OCI-LY1 (cell line): Measurements from ENCODE around the gene WIPF3.

ENCODE experiments used
- H2AFZ ChIP-seq: fragments of 200-600 bp; sonication (generic), shearing (Covaris generic); 2 replicates; pipeline ENCODE4 v1.6.0; 2014; ENCODE audit warnings: antibody characterized with exemption, mild to moderate bottlenecking, low read length
- H3F3A ChIP-seq: fragments of 200-600 bp; sonication (generic), shearing (Covaris generic); 2 replicates; pipeline ENCODE4 v1.6.0; 2014; ENCODE audit warnings: mild to moderate bottlenecking, antibody characterized with exemption, low read length, moderate library complexity; ENCODE audit not compliant: insufficient read depth
- H3K27ac ChIP-seq: fragments of 200-600 bp; sonication (generic); 2 replicates; pipeline ENCODE4 v1.5.1; 2014; ENCODE audit warnings: low read length, mixed run types, mild to moderate bottlenecking, low read depth; ENCODE audit not compliant: poor library complexity, severe bottlenecking
- H3K27me3 ChIP-seq: fragments of 200-600 bp; sonication (generic); 2 replicates; pipeline ENCODE4 v1.6.0; 2014; ENCODE audit warnings: antibody characterized with exemption, mild to moderate bottlenecking, low read length, moderate library complexity; ENCODE audit not compliant: insufficient read depth
- H3K36me3 ChIP-seq: fragments of 200-600 bp; sonication (generic); 2 replicates; pipeline ENCODE4 v1.6.1; 2014; ENCODE audit warnings: mild to moderate bottlenecking, antibody characterized with exemption, low read length, moderate library complexity, mixed read lengths; ENCODE audit not compliant: insufficient read depth
- H3K4me1 ChIP-seq: fragments of 200-600 bp; sonication (generic); 2 replicates; pipeline ENCODE4 v1.5.1; 2014; ENCODE audit warnings: mild to moderate bottlenecking, low read length, moderate library complexity; ENCODE audit not compliant: insufficient read depth, severe bottlenecking
- H3K4me2 ChIP-seq: fragments of 200-600 bp; sonication (generic), shearing (Covaris generic); 2 replicates; pipeline ENCODE4 v1.6.1; 2014; ENCODE audit warnings: low read length
- H3K4me3 ChIP-seq: fragments of 200-600 bp; sonication (generic); 2 replicates; pipeline ENCODE4 v1.5.1; 2014; ENCODE audit warnings: low read length, low read depth, mild to moderate bottlenecking, mixed read lengths; ENCODE audit not compliant: poor library complexity, severe bottlenecking
- H3K79me2 ChIP-seq: fragments of 200-600 bp; shearing (Covaris generic); 2 replicates; pipeline ENCODE4 v1.6.1; 2016; ENCODE audit warnings: mixed run types, low read length, mixed read lengths; ENCODE audit not compliant: insufficient read depth
- H3K9ac ChIP-seq: fragments of 200-600 bp; sonication (generic), shearing (Covaris generic); 2 replicates; pipeline ENCODE4 v1.6.1; 2014; ENCODE audit warnings: mild to moderate bottlenecking, low read length, mixed read lengths
- H3K9me2 ChIP-seq: fragments of 200-600 bp; sonication (generic), shearing (Covaris generic); 2 replicates; pipeline ENCODE4 v1.6.1; 2014; ENCODE audit warnings: low read depth, mild to moderate bottlenecking, low read length, mixed read lengths
- H3K9me3 ChIP-seq: fragments of 200-600 bp; shearing (Covaris generic); 2 replicates; pipeline ENCODE4 v1.6.1; 2014; ENCODE audit warnings: low read length, mixed read lengths
- H4K20me1 ChIP-seq: fragments of 200-600 bp; sonication (generic), shearing (Covaris generic); 2 replicates; pipeline ENCODE4 v1.6.0; 2016; ENCODE audit warnings: mild to moderate bottlenecking, low read length; ENCODE audit not compliant: insufficient read depth
- CTCF ChIP-seq: fragments of 200-600 bp; sonication (generic), shearing (Covaris generic); IDR thresholded peaks from 2 replicates; pipeline ENCODE4 v1.5.1; 2017; ENCODE audit warnings: mild to moderate bottlenecking, antibody characterized with exemption, low read length, moderate library complexity, mixed read lengths
- EZH2 ChIP-seq: fragments of 200-600 bp; sonication (generic), shearing (Covaris generic); IDR thresholded peaks from 2 replicates; pipeline ENCODE4 v1.8.0; 2017; ENCODE audit warnings: borderline replicate concordance, mixed run types, mild to moderate bottlenecking, antibody characterized with exemption, low read length, moderate library complexity, mixed read lengths

WIPF3 gene

GRCh38 chr7:29865526-29865925, 59.2 kb downstream of the WIPF3 start:
- H4K20me1 ChIP-seq: no peaks in the 10 kb centered on the region
- H3K4me1 ChIP-seq: no peaks in the 10 kb centered on the region
- no peaks in the 10 kb centered on the region for H3K36me3 ChIP-seq
- H3K27me3 ChIP-seq: no peaks in the 10 kb centered on the region
- H3K4me3 ChIP-seq: no peak overlapping the region
- no peak overlapping the region for H3K27ac ChIP-seq
- H3K9me3 ChIP-seq: no peaks in the 10 kb centered on the region
- H3K9me2 ChIP-seq: no peaks in the 10 kb centered on the region
- H3K79me2 ChIP-seq: no peaks in the 10 kb centered on the region
- H3K4me2 ChIP-seq: no peak overlapping the region
- H3K9ac ChIP-seq: no peak overlapping the region
- TF ChIP-seq CTCF (no peak), EZH2 (no peak)
- H3F3A ChIP-seq: no peaks in the 10 kb centered on the region
- H2AFZ ChIP-seq: no peak overlapping the region

DNA sequence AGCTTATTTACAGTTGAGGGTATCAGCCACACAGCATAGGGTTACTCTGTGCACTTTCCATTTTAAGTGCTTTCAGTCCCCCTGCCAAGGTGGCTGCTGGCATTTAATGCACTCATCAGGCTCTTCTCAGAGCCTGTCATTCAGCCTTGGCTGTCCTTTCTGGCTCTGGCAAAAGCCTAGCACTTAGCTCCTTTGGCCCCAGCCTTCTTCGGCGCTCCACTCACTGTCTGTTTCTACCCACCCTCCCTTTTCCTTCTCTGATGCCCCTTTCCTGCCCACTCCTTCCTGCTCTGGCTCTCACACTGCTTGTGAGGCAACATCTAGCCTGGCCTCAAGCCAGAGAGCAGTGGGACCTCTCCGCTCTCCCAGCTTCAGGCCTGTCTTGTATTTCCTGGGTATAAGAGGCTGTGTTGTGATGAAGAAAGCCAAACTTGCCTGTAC, 60.2 kb downstream of the WIPF3 start:
- Histone ChIP-seq H3K9me3 (no peaks in the 10 kb centered on the region), H2AFZ (no peak overlapping the region), H3K9me2 (no peaks in the 10 kb centered on the region), H3K4me1 (no peaks in the 10 kb centered on the region), H4K20me1 (no peaks in the 10 kb centered on the region), H3K27ac (no peak overlapping the region), H3K4me2 (no peak overlapping the region), H3K4me3 (no peak overlapping the region), H3K9ac (no peak overlapping the region), H3F3A (no peaks in the 10 kb centered on the region), H3K36me3 (no peaks in the 10 kb centered on the region), H3K79me2 (no peaks in the 10 kb centered on the region), H3K27me3 (no peaks in the 10 kb centered on the region)
- TF ChIP-seq CTCF (no peak), EZH2 (no peak)

DNA sequence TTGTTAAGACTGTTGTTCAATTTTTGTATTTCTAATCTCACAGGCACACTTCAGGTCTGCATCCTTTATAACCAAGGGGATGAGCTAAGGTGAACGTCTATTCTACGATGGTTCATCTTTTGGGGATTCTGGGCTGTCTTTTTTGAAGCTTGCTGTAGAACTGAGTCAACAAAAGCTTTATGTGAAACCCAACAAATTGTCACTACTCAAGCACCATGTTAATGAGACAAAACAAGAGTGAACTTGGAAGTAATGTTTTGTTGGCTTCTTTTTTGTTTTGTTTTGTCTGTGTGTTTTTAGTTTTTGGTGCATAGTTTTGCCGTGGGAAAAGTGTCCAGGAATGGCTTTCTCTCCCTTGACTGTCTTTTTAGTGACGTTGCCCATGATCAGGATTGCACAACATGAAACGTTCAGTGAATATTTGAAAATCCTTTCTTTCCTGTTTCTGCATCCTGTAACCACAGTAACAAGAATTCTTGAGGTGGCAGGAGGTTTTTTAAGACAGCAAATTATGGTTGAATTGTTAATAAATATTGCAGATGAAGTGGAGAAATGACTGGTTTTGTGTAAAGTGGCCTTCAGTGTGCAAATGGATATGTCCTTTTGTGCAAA, 65.6 kb downstream of the WIPF3 start:
- no peak for TF ChIP-seq CTCF
- TF ChIP-seq EZH2: no peak
- Histone ChIP-seq H3K4me3 (no peak overlapping the region), H2AFZ (no peak overlapping the region), H3K9me3 (no peaks in the 10 kb centered on the region), H3K79me2 (no peaks in the 10 kb centered on the region), H3F3A (no peaks in the 10 kb centered on the region), H4K20me1 (no peaks in the 10 kb centered on the region), H3K27ac (no peak overlapping the region), H3K4me2 (no peak overlapping the region), H3K4me1 (no peaks in the 10 kb centered on the region), H3K9ac (no peak overlapping the region), H3K36me3 (no peaks in the 10 kb centered on the region), H3K9me2 (no peaks in the 10 kb centered on the region), H3K27me3 (no peaks in the 10 kb centered on the region)
